ENCODE results near the gene CLDN14. TPM values are rescaled to one million over a fixed set of nuclear protein-coding genes. Genes with fewer than 3 reads are reported as not detected.

CLDN14 gene
- total RNA-seq, 1 experiment from 2014 or later: not detected

DNA sequence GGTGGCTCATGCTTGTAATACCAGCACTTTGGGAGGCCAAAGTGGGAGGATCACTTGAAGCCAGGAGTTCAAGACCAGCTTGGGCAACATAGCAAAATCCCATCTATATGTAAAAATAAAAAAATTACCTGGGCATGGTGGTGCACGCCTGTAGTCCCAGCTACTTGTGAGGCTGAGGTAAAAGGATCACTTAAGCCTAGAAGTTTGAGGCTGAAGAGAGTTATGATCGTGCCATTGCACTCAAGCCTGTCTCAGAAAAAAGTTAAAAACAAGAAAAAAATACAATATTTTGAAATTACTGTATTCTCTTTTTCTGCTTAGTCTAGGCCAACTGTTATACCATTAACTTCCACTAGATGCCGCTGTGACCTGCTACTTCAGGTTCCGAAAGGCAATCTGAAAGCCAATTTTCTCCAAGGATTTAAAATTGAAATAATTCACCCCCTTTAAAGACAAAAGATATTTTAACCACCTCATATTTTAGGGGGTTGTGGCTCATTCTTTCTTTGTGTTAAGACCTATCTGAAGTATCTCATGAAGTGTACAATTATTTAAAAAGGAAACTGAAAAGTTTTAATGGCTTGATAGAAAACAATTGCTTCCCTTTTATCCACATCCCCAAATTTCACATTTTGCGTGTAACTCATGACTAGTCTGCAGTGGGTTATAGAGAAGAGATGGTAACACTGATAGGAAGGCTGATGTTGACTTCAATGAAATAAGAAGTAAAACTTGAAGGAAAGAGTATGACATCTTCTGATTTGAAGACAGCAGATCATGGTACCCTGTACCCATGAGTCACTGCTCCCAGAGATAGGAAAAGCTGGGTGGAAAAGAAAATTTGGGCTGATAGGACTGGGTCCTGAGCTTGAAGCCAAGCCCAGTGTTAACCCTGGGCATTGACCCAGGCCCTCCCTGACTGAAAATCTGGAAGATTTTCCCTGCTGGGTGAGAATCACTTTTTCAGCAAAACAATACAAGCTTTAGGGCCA lies 24.4 kb upstream of the CLDN14 start:
- peak; percentile 23 for DNase-seq (ENCODE audit: extremely low read depth, low read depth)

DNA sequence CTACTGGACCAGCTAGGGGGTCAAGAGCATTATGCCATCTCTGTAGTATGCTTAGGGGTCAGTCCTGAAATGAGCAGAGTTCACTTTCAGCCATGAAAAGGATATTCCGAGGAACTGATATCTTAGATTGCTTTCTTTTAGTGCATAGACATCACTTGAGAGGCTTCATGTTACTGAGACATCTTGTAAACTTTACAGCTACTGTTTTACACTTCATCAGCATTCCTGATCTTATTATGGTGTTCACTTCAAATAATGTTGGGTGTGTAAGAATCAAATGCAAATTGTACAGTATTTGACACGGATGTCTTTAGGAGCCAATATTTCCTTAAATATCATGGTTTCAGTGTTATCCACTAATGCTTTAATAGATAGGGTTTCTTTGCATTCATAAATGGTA lies 22.4 kb upstream of the CLDN14 start:
- no peak for DNase-seq (ENCODE audit: extremely low read depth, low read depth)

GRCh38 chr21:36501589-36501892 lies 21.6 kb upstream of the CLDN14 start:
- no peak for DNase-seq (ENCODE audit: extremely low read depth, low read depth)

DNA sequence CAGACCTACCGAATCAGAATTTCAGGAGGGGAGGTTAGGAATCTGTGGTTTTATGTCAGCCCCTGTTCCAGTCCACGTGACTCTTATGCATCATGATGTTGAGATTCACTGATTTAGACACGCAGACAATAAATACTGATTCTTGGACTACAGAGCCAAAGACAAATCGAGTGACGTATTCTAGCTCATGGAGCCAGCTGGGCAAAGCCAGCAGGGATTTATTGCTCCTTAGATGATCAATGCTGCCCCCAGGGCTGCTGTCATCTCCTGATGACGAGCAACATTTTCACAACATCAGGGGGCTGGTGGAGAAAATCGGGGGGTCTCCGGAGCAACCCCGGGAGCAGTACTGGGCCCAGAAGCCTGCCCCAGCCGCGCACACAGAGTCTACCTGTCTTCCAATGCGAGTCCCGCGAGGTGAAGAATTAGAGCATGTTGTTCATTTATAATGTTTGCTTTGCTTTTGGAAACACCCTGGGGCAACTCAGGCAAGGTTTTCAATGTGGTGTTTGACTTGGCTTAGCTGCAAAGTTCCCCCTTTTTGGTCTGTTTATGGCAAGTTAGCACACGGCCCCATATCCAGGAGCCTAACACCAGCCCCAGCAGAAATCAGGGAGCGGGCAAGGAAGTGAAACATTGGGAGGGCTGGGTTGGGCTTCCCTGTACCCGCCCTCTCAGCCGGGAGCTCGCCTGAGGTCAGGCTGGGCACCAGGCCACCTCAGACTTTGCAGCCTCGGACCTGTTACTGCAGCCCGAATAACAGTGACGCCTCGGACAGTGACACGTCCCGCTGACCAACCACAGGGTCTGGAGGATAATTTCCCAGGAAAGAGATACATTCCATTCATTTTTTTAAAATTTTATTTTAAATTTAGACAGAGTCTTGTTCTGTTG lies 19.9 kb upstream of the CLDN14 start:
- no peak for DNase-seq (ENCODE audit: extremely low read depth, low read depth)

GRCh38 chr21:36494557-36494956 lies 14.6 kb upstream of the CLDN14 start:
- DNase-seq (ENCODE audit: extremely low read depth, low read depth): no peak

- no peak for DNase-seq (ENCODE audit: extremely low read depth, low read depth)
These were observed 11.4 kb upstream of the CLDN14 start for GRCh38 chr21:36491209-36491910.

DNA sequence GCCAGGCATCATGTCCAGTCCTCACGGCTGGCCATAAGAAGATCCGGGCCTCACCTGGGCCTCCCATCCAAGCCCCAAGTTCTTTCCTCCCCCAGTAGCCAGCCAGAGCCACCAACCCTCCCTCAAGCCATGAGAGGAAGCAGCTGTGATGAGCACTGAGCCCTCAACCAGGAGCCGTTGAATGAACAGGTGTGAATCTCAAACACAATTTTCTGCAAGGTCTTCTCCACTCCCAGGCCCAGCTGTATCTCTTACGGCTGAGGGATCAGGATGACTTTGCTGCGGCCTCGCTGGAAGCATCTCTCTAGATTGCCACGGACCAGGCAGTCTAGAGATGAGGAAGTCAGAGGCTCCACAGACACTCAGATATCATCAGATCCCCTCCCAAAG lies 9.8 kb upstream of the CLDN14 start:
- DNase-seq (ENCODE audit: extremely low read depth, low read depth): no peak

DNA sequence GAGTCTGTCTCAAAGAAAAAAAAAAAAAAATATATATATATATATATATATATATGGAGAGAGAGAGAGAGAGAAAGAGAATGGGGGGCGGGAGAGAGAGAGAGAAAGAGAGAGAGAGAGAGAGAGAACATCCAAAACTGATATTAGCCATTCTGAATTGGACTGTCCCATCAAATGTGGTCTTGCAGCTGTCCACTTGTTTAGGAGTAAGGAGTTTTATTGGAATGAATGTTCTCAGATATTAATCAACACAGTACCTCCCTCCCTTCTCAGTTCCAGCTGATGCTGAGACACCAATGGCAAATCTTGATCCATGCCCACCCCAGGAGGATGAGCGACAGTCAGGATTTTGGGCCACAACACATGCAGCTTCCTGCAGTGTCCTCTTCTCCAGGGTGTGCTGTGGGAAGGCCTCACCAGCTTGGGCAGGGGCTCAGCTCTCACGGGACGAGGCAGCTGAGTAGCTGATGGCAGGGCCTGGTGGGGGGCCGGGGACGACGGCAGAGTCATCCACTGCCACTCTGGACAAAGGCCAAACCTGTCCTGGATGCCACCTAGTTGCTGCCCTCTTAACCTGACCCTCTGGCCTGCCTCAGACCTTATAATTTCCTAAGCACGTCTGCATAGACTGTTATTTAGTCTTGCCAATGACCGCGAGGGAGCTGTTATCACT lies 9.3 kb upstream of the CLDN14 start:
- DNase-seq (ENCODE audit: extremely low read depth, low read depth): no peak

GRCh38 chr21:36487641-36488307 lies 7.9 kb upstream of the CLDN14 start:
- DNase-seq (ENCODE audit: extremely low read depth, low read depth): no peak

DNA sequence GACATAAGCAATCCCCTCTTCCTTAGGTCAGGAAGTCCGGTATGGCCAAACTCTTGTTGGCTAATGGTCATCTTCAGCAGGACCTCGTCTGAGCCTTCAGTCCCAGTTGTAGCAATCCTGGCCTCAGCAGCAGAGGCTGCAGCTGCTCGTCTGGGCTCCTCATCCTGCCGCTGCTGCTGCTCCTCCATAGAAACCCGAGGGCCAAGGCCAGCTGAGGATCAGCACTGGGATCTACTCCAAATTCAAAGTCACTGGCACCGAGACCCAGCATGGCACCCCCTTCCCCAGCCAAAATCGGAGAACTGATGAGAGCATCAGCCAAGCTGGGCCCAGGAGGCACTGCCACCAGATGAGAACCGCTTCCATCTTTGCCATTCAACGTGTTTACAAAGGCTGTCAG lies 6.3 kb upstream of the CLDN14 start:
- no peak for DNase-seq (ENCODE audit: extremely low read depth, low read depth)

DNA sequence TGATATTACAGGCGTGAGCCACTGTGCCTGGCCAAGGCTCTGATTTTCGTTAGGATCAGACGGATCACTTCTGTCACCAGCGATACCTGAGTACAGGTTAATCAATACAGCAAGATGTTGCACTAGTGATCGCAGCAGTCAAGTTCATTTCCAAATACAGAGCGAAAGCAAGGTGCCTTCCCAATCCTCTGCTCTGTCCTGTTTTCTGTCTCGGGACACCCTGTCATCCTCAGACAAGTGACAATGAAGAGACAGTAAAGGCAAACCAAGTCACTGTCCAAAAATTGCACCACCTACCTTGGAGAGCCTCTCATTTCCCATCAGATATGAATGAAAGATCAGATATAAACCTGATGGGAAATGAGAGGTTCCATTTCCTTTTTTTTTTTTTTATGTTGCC lies 5.6 kb upstream of the CLDN14 start:
- DNase-seq (ENCODE audit: extremely low read depth, low read depth): no peak

- DNase-seq (ENCODE audit: extremely low read depth, low read depth): no peak
These were observed 3.2 kb upstream of the CLDN14 start for GRCh38 chr21:36483095-36483494.

DNA sequence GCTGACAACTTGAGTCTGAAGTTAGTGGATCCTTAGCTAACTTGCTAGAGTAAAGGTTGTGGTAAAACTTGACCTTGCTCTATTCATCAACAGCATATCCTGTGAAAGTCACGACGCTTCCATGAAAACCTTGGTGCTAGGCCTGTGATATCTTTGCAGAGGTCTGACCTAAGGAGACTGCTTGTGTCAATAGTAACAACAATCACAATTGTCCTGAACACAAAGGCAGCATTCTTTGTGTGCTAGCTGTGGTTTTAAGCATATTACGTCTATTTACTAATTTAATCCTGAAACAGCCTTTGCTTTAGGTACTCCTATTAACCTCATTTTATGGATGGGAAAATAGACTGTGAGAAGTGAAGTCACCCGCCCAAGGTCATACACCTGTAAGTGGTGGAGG lies 2.8 kb upstream of the CLDN14 start:
- no peak for DNase-seq (ENCODE audit: extremely low read depth, low read depth)

GRCh38 chr21:36482181-36482580 lies 2.3 kb upstream of the CLDN14 start:
- no peak for DNase-seq (ENCODE audit: extremely low read depth, low read depth)

GRCh38 chr21:36481639-36482038 lies 1.7 kb upstream of the CLDN14 start:
- DNase-seq (ENCODE audit: extremely low read depth, low read depth): no peak

- no peak for DNase-seq (ENCODE audit: extremely low read depth, low read depth)
These were observed 696 bp upstream of the CLDN14 start for GRCh38 chr21:36480618-36481017.

DNA sequence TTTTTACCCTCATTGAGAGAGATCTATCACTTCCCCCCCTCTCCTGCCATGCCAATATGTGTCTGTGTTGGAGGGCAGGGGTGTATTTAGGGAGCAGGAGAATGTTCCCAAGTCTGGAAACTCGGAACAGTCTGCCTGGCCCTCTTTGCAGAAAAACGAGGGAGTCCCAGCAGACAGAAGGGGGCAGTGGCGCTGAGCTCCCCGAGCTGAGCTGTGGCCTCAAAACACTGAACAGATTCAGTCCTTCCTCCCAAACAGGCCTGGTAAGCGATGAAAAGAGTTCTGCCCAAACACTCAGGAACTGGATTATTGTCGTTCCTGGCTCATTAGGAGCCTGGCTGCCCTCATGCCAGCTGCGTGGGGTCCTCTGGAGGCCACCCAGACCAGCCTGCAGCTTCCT lies 981 bp downstream of the CLDN14 start:
- DNase-seq (ENCODE audit: extremely low read depth, low read depth): no peak

DNA sequence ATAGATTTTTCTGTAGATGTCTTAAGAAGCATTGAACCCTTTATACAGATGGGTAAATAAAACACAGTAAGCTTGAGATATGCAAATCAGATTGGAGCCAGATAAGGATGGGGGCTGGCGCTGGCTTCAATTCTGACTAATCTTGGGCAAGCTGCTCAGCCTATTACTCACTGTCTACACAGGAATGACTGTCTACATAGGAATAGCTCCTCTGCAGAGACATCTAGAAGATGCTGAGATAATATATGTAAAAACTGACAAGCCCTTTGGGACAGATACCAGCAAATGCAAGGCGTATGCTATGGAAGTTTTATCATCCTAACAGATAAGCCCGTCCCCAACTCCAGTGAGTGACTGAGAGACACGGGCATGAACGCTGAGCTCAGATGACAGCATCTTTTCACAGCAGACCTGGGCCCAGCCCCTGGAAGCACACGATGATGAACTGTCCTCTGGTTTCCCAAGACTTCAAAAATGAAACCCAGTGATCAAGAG lies 1.7 kb downstream of the CLDN14 start:
- no peak for DNase-seq (ENCODE audit: extremely low read depth, low read depth)

DNA sequence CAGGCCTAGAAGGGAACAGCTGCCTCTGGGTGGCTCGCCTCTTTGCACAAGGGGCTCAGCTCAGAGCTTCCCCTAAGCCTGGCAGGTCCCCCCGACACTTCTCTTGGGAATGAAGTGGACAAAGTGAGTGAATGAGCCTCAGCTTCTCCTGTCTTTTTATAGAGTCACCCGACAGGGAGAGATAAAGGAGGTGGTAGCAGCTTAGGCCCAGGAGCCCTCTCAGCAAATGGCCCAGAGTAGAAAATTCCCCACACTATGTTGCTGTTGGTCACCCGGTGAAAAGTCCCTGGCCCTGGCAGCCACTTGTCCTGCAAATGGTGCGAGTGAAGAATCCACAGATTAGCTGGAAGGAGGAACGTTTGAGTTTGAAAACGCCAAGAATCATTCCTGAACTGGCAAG lies 2.4 kb downstream of the CLDN14 start:
- DNase-seq (ENCODE audit: extremely low read depth, low read depth): no peak

DNA sequence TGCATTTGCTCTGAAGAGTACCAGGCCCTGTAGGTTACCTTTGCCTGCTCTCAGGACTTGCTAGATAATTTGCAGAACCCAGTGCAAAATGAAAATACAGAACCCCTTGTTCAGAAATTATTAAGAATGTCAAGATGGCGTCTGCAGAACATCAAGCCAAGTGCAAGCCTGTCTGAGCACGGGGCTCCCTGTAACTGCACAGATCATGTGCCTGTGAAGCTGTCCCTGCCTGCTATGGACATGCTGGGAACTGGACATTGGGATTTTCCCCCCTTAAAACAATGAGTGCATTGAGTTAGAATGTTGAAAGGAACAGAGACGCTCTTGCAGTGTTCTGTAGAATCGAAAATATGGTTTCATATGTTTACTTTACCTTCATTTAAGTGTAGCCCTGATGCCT lies 2.9 kb downstream of the CLDN14 start:
- DNase-seq (ENCODE audit: extremely low read depth, low read depth): no peak
